ENCODE measurements around the gene CMTM8. TPM values are rescaled to one million over a fixed set of nuclear protein-coding genes. Genes with fewer than 3 reads are reported as not detected.

Gene CMTM8
- total and polyA plus RNA-seq, 2 of the 8 experiments (the other 6 are each of a cell fraction or from before 2014, with no cell fraction given), result 10.5 to 22.4 TPM

DNA sequence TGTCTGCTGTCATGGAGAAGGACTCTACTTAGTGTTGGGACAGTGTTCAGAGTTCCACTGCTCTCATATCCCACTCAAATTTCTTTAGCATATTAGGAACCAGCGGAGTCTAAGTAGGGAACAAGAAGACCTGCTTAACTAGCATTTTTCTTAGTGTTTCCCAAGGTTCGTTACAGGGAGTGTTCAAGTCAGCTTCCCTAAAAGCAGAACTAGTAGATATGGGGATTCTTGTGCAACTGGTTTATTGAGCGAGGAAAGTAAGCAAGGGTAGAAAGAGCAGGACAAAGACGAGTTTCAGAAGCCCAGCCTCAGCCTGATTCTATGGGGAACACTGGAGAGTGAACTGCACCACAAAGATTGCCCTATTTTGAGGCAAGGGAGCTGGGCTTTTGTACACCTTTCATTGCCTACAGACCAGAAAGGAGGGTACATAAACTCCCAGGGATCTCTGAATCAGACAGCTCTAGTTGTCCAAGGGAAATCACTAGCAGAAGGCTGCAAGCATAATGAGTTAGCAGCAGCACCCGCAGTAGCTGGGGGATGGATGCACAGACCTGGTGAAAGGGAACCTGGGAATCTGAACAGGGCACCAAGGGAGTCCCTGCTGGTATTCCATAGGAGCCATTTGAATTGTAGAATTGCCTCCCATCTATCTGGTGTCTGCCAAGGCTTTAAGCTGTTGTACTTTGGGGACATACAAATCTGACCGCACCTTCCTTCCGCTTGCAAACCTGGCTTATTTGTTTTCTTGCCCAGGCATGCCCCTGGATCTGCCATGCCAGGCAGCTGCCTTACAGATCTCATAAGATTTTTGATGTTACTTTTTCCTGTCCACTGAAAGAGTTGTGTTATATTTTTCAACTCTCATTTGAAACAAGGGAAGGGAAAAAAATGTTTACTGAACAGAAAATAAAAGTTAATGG, 168.3 kb downstream of the CMTM8 start (continued):
- TF ChIP-seq NANOG (IDR thresholded peaks at IDR 0.05; ENCODE audit: insufficient read depth, low read depth, low read length, poor library complexity, severe bottlenecking) (no peak), EZH2 (IDR thresholded peaks at IDR 0.05; ENCODE audit: low read depth, low read length, severe bottlenecking) (no peak), SIX5 (IDR thresholded peaks at IDR 0.05; ENCODE audit: low read depth, low read length) (no peak), SUZ12 (IDR thresholded peaks at IDR 0.05; ENCODE audit: low read length) (no peak), POLR2A (IDR thresholded peaks at IDR 0.05; ENCODE audit: control extremely low read depth in 1 of 2, low read depth in 2 of 2, low read length in 2 of 2) (no peak)
- TF ChIP-seq, protein P1, sequence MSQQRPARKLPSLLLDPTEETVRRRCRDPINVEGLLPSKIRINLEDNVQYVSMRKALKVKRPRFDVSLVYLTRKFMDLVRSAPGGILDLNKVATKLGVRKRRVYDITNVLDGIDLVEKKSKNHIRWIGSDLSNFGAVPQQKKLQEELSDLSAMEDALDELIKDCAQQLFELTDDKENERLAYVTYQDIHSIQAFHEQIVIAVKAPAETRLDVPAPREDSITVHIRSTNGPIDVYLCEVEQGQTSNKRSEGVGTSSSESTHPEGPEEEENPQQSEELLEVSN (IDR thresholded peaks at IDR 0.05), result no peak
